Lung (tissue), 12 donors: ENCODE results near the gene ATAT1. TPM values are rescaled to one million over a fixed set of nuclear protein-coding genes. Genes with fewer than 3 reads are reported as not detected.

Experiments
- ATAC-seq: fragments of 200-7000 bp; cut with Tn5 transposase; one replicate; pipeline ENCODE4 v1.9.1; 2020; ENCODE audit warnings: moderate number of reproducible peaks; ENCODE audit not compliant: insufficient read depth, low FRiP score
- DNase-seq, 3 donors: peaks; one replicate each; pipeline ENCODE4 v3.0.0-alpha.2; 2013 to 2017
- H3K27ac ChIP-seq, 2 donors: one replicate each; pipeline ENCODE4 v1.5.1; 2013; ENCODE audit warnings: mild to moderate bottlenecking in 2 of 2, moderate library complexity in 2 of 2, control low read depth in 1 of 2, inconsistent platforms in 1 of 2, low read depth in 1 of 2, low read length in 1 of 2
- H3K27me3 ChIP-seq, 3 donors: one replicate each; pipeline ENCODE4 v1.5.1; 2013; ENCODE audit warnings: low read length in 2 of 3; ENCODE audit not compliant: control insufficient read depth in 3 of 3, insufficient read depth in 3 of 3
- H3K36me3 ChIP-seq, 4 donors: one replicate each; pipeline ENCODE4 v1.5.1; 2013; ENCODE audit warnings: low read length in 4 of 4, mild to moderate bottlenecking in 1 of 4, moderate library complexity in 1 of 4; ENCODE audit not compliant: control insufficient read depth in 4 of 4, insufficient read depth in 4 of 4
- H3K4me1 ChIP-seq, 5 donors: one replicate each; pipeline ENCODE4 v1.5.1; 2013; ENCODE audit warnings: low read length in 5 of 5, mild to moderate bottlenecking in 2 of 5, moderate library complexity in 1 of 5; ENCODE audit not compliant: control insufficient read depth in 5 of 5, insufficient read depth in 5 of 5
- H3K4me3 ChIP-seq: one replicate; pipeline ENCODE4 v1.5.1; 2013; ENCODE audit warnings: mild to moderate bottlenecking, control low read depth, moderate library complexity
- H3K9ac ChIP-seq, 2 donors: one replicate each; pipeline ENCODE4 v1.5.1; 2013; ENCODE audit warnings: low read length in 2 of 2, control low read depth in 1 of 2; ENCODE audit not compliant: insufficient read depth in 1 of 2
- H3K9me3 ChIP-seq, 4 donors: one replicate each; pipeline ENCODE4 v1.5.1; 2013; ENCODE audit warnings: low read length in 3 of 4, mild to moderate bottlenecking in 1 of 4, moderate library complexity in 1 of 4; ENCODE audit not compliant: control insufficient read depth in 4 of 4, insufficient read depth in 3 of 4
- CTCF ChIP-seq: IDR thresholded peaks from 2 replicates; pipeline ENCODE4 v1.5.1; 2012; ENCODE audit warnings: mild to moderate bottlenecking; ENCODE audit errors: control extremely low read depth, extremely low read depth
- WGBS, 2 donors: extraction: QIAGEN DNeasy Blood & Tissue Kit; methylation state at CpG; one replicate each; pipeline ENCODE4 v1.1.7; 2013; 5-methylcytosine and 5-hydroxymethylcytosine counted together
- polyA plus RNA-seq, 2 donors: library from polyadenylated mRNA; stranded (reverse); fragments of 200-250 nt; gene quantifications; one replicate each; pipeline ENCODE4 v1.2.1, GENCODE V29; 2013
- total RNA-seq, 2 donors: library from RNA; depleted of rRNA in 1 of 2; stranded (reverse); fragments of >200 nt in 1 of 2; gene quantifications; one replicate each; pipeline ENCODE4 v1.2.1, GENCODE V29; 2014 to 2021
- donor health status: control.
- donor health status: control.
- donor health status: Bipolar disorder and iron deficiency.
- donor health status: healthy.
- donor health status: DM: yes; HTN: yes; CAD: no.

The ATAT1 gene
- total and polyA plus RNA-seq, 4 donors: 5.5 to 13.3 (median 7.9) TPM

GRCh38 chr6:30684386-30685156 is 57.9 kb downstream of the ATAT1 start:
- Histone ChIP-seq H3K36me3 (peaks cover 0 to 19% (median 5%) of the 10 kb centered on the region in 4 donors), H3K9ac (peak overlapping the region in 1 of 2 donors; percentile 47), H3K4me3 (peak overlapping the region; percentile 66), H3K27me3 (no peaks in the 10 kb centered on the region), H3K4me1 (peaks cover 0 to 66% (median 16%) of the 10 kb centered on the region in 5 donors), H3K27ac (peak overlapping the region; percentile 91 to 95), H3K9me3 (no peaks in the 10 kb centered on the region)
- no peak for ATAC-seq
- no peak for TF ChIP-seq CTCF
- no peak for DNase-seq
- WGBS, 2 donors: 20 to 32% methylated on average over 20 to 21 of the region's 21 CpGs

DNA sequence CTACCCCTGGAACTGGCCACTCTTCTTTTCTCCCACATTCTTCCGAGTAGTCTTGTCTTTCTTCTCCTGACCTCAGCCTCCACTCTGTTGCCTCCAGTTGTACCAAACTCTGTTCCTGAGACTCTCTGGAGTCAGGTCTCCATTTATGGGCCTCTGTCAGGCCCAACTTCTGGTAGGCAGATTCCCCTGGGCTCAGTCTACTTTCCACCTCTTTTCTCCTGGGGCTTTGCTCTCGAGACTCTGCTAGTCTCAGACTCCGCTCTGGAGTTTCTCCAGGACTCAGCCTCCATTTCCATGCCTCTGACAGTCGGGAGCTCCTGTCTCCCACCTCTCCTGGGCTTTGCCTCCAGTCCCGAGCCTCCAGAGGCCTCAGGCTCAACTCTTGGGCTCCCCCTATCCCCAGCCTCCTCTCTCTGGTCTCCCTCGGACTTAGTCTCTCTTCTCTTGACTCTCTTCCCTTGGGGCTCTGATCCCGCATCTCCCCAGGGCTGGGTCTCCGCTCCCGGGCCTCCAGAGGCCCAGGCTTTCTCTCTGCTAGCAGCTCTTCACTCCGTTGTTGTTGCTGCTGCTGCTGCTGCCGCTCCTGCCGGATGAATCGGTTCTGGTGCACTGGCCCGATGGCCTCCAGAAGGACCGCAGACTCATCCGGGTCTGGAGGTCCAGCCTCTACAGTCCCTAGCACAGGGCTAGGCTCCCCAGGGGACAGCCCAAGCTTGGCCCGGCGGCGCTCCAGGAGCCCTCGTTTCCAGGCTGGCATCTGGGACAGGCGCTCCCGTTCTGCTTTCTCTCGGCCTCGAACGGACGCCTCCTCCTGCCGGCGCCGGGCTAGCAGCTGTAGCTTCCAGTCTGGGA is 58.7 kb downstream of the ATAT1 start:
- ATAC-seq (no peak), DNase-seq (no peak)
- no peak for TF ChIP-seq CTCF
- Histone ChIP-seq H3K9ac (peak overlapping the region in 1 of 2 donors; percentile 47), H3K4me3 (peak overlapping the region; percentile 66), H3K27ac (peak overlapping the region; percentile 90 to 95), H3K9me3 (no peaks in the 10 kb centered on the region), H3K36me3 (peaks cover 0 to 14% (median 4%) of the 10 kb centered on the region in 4 donors), H3K27me3 (no peaks in the 10 kb centered on the region), H3K4me1 (peaks cover 0 to 74% (median 19%) of the 10 kb centered on the region in 5 donors)
- WGBS, 2 donors: 32 to 36% methylated on average over 29 of the region's 29 CpGs

GRCh38 chr6:30686009-30686907 is 59.6 kb downstream of the ATAT1 start, which contains the start of gene PPP1R18:
Gene PPP1R18, minus strand, starts transcription at chr6:30686645. Its CDS starts 627 bp downstream, at chr6:30686018.
- TF ChIP-seq CTCF: no peak
- Histone ChIP-seq H3K9ac (peak within 1 kb of the TSS in 1 of 2 donors; percentile 60), H3K27ac (peak within 1 kb of the TSS; percentile 95 to 98), H3K27me3 (no peaks in the 10 kb centered on the region), H3K9me3 (no peaks in the 10 kb centered on the region), H3K4me1 (peaks cover 0 to 78% (median 20%) of the 10 kb centered on the region in 5 donors), H3K4me3 (peak within 1 kb of the TSS; percentile 66), H3K36me3 (peaks cover 0 to 13% (median 2%) of the 10 kb centered on the region in 4 donors)
- ATAC-seq (peak; percentile 52), DNase-seq (peak in 2 of 3 donors; percentile 79 to 80)
- WGBS, 2 donors: 1 to 3% methylated on average over 29 to 40 of the region's 41 CpGs
